ENCODE measurements around the gene LIMS2. TPM values are rescaled to one million over a fixed set of nuclear protein-coding genes. Genes with fewer than 3 reads are reported as not detected.

The LIMS2 gene
- total RNA-seq, 1 donor from 2014 or later: 8.2 TPM

- Mint-ChIP-seq H3K27ac (no peak overlapping the region), H3K36me3 (ENCODE audit: low read depth) (peaks cover 11% of the 10 kb centered on the region), H3K4me1 (ENCODE audit: low read depth) (peaks cover 7% of the 10 kb centered on the region), H3K9me3 (peaks cover 14% of the 10 kb centered on the region), H3K27me3 (ENCODE audit: low read depth) (peaks cover 2% of the 10 kb centered on the region), H3K4me3 (ENCODE audit: low read depth) (no peak overlapping the region)
- intact Hi-C loops (cut with micrococcal nuclease): no loop called here
- peak; percentile 34 for DNase-seq (ENCODE audit: low spot score)
Measured at GRCh38 chr2:127695491-127696472, 20.5 kb upstream of the LIMS2 start.

DNA sequence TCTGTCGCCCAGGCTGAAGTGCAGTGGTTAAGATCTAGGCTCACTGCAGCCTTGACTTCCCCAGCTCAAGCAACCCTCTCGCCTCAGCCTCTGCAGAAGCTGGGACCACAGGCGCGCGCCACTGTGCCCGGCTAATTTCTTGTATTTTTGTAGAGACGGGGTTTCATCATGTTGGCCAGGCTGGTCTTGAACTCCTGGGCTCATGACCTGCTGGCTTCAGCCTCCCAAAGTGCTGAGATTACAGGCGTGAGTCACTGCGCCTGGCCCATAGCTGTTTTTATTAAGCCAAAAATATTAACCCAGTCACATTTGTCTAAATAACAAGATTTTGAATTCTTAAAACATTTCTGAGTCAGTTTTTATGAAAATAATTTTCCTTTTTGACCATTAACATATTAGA lies 19.7 kb upstream of the LIMS2 start:
- no peaks in the 10 kb centered on the region for H3K4me1 Mint-ChIP-seq (ENCODE audit: low read depth)
- no peak overlapping the region for H3K27ac Mint-ChIP-seq
- H3K36me3 Mint-ChIP-seq (ENCODE audit: low read depth): peaks cover 6% of the 10 kb centered on the region
- intact Hi-C loops (cut with micrococcal nuclease): no loop called here
- H3K9me3 Mint-ChIP-seq: peaks cover 18% of the 10 kb centered on the region
- no peak overlapping the region for H3K4me3 Mint-ChIP-seq (ENCODE audit: low read depth)
- peaks cover 2% of the 10 kb centered on the region for H3K27me3 Mint-ChIP-seq (ENCODE audit: low read depth)
- no peak for DNase-seq (ENCODE audit: low spot score)

GRCh38 chr2:127690696-127691095 lies 15.4 kb upstream of the LIMS2 start:
- Mint-ChIP-seq H3K36me3 (ENCODE audit: low read depth) (peaks cover 9% of the 10 kb centered on the region), H3K4me3 (ENCODE audit: low read depth) (no peak overlapping the region), H3K9me3 (peaks cover 29% of the 10 kb centered on the region), H3K27ac (no peak overlapping the region), H3K27me3 (ENCODE audit: low read depth) (peaks cover 21% of the 10 kb centered on the region), H3K4me1 (ENCODE audit: low read depth) (no peaks in the 10 kb centered on the region)
- intact Hi-C loops (cut with micrococcal nuclease): no loop called here
- DNase-seq (ENCODE audit: low spot score): no peak

- peaks cover 9% of the 10 kb centered on the region for H3K36me3 Mint-ChIP-seq (ENCODE audit: low read depth)
- H3K27ac Mint-ChIP-seq: no peak overlapping the region
- peaks cover 29% of the 10 kb centered on the region for H3K9me3 Mint-ChIP-seq
Measured at GRCh38 chr2:127688405-127688804, 13.1 kb upstream of the LIMS2 start.

GRCh38 chr2:127685410-127686080 lies 10.2 kb upstream of the LIMS2 start:
- no peak for DNase-seq (ENCODE audit: low spot score)
- peaks cover 13% of the 10 kb centered on the region for H3K9me3 Mint-ChIP-seq
- H3K27ac Mint-ChIP-seq: no peak overlapping the region
- peaks cover 3% of the 10 kb centered on the region for H3K36me3 Mint-ChIP-seq (ENCODE audit: low read depth)
- H3K4me3 Mint-ChIP-seq (ENCODE audit: low read depth): no peak overlapping the region
- intact Hi-C loops (cut with micrococcal nuclease): no loop called here
- peaks cover 4% of the 10 kb centered on the region for H3K4me1 Mint-ChIP-seq (ENCODE audit: low read depth)
- H3K27me3 Mint-ChIP-seq (ENCODE audit: low read depth): peaks cover 38% of the 10 kb centered on the region

More at GRCh38 chr2:127688405-127688804, 13.1 kb upstream of the LIMS2 start:
- peaks cover 30% of the 10 kb centered on the region for H3K27me3 Mint-ChIP-seq (ENCODE audit: low read depth)
- H3K4me1 Mint-ChIP-seq (ENCODE audit: low read depth): no peaks in the 10 kb centered on the region
- H3K4me3 Mint-ChIP-seq (ENCODE audit: low read depth): no peak overlapping the region
- no peak for DNase-seq (ENCODE audit: low spot score)
- intact Hi-C loops (cut with micrococcal nuclease): no loop called here

DNA sequence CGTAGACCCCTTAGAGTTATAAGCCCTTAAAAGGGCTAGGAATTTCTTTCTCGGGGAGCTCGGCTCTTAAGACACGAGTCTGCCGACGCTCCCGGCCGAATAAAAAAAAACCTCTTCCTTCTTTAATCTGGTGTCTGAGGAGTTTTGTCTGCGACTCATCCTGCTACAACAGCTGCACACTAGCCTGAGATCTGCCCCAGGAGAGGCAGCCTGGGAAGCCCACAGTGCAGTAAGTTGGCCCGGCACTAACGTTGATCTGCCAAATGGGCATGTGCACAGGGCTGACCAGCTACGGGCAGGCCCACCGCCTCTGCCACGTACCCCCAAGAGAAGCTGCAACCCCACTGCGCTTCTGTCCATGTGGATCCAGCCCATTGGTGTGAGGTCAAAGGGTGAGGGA lies 8.4 kb upstream of the LIMS2 start:
- DNase-seq (ENCODE audit: low spot score): no peak
- Mint-ChIP-seq H3K36me3 (ENCODE audit: low read depth) (no peaks in the 10 kb centered on the region), H3K27ac (no peak overlapping the region), H3K9me3 (peaks cover 8% of the 10 kb centered on the region), H3K4me1 (ENCODE audit: low read depth) (peaks cover 4% of the 10 kb centered on the region), H3K27me3 (ENCODE audit: low read depth) (peaks cover 41% of the 10 kb centered on the region), H3K4me3 (ENCODE audit: low read depth) (no peak overlapping the region)
- intact Hi-C loops (cut with micrococcal nuclease): no loop called here

- Mint-ChIP-seq H3K36me3 (ENCODE audit: low read depth) (no peaks in the 10 kb centered on the region), H3K4me3 (ENCODE audit: low read depth) (no peak overlapping the region), H3K27me3 (ENCODE audit: low read depth) (peaks cover 47% of the 10 kb centered on the region), H3K4me1 (ENCODE audit: low read depth) (peaks cover 4% of the 10 kb centered on the region), H3K27ac (no peak overlapping the region), H3K9me3 (peaks cover 2% of the 10 kb centered on the region)
- no peak for DNase-seq (ENCODE audit: low spot score)
- intact Hi-C loops (cut with micrococcal nuclease): no loop called here
Measured at GRCh38 chr2:127683056-127683455, 7.7 kb upstream of the LIMS2 start.

DNA sequence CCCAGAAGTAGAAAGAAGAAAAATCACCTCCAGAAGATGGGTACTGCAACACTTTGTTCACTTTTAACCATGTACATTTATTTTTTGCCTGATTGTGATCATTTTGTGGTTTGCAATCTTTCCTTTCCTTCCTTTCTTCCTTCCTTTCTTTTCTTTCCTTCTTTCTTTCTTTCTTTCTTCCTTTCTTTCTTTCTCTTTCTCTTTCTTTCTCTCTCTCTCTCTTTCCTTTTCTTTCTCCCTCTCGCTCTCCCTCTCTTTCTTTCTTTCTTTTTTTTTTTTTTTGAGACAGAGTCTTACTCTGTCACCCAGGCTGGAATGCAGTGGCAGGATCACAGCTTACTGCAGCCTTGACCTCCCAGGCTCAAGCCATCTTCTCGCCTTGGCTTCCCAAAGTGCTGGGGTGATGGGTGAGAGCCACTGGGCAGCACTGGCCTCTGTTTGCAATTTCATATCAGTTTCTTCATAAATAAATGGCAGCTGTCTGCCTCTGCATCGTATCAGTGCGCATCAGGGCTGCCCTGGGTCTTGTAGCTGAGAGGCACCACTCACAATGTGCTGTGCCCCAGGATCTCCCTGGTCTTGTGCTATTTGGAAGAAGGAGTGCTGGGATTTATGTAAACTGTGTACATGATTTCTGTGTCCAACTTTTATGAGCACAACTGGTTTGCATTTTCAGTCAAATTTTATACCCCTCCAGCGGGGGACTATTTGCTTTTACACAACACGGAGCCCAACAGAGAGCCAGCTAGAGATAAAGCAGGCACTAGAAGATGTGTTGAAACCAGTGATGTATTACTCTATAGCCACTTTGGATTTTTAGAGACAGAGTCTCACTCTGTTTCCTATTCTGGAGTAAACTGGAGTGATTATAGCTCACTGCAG lies 6.9 kb upstream of the LIMS2 start:
- intact Hi-C loops (cut with micrococcal nuclease): no loop called here

GRCh38 chr2:127681288-127681804 lies 6.0 kb upstream of the LIMS2 start:
- Mint-ChIP-seq H3K4me1 (ENCODE audit: low read depth) (peaks cover 4% of the 10 kb centered on the region), H3K27me3 (ENCODE audit: low read depth) (peaks cover 52% of the 10 kb centered on the region)

More for the DNA sequence above, 6.9 kb upstream of the LIMS2 start:
- H3K36me3 Mint-ChIP-seq (ENCODE audit: low read depth): no peaks in the 10 kb centered on the region
- H3K27ac Mint-ChIP-seq: no peak overlapping the region
- no peak overlapping the region for H3K4me3 Mint-ChIP-seq (ENCODE audit: low read depth)
- H3K4me1 Mint-ChIP-seq (ENCODE audit: low read depth): peaks cover 4% of the 10 kb centered on the region
- H3K9me3 Mint-ChIP-seq: no peaks in the 10 kb centered on the region
- H3K27me3 Mint-ChIP-seq (ENCODE audit: low read depth): peaks cover 52% of the 10 kb centered on the region
- no peak for DNase-seq (ENCODE audit: low spot score)

GRCh38 chr2:127680706-127681287 lies 5.5 kb upstream of the LIMS2 start:
- H3K27me3 Mint-ChIP-seq (ENCODE audit: low read depth): peaks cover 51% of the 10 kb centered on the region
- H3K36me3 Mint-ChIP-seq (ENCODE audit: low read depth): no peaks in the 10 kb centered on the region
- peaks cover 4% of the 10 kb centered on the region for H3K4me1 Mint-ChIP-seq (ENCODE audit: low read depth)
- DNase-seq (ENCODE audit: low spot score): no peak
- H3K27ac Mint-ChIP-seq: no peak overlapping the region
- no peaks in the 10 kb centered on the region for H3K9me3 Mint-ChIP-seq
- no peak overlapping the region for H3K4me3 Mint-ChIP-seq (ENCODE audit: low read depth)
- intact Hi-C loops (cut with micrococcal nuclease): no loop called here

More at GRCh38 chr2:127681288-127681804, 6.0 kb upstream of the LIMS2 start:
- no peaks in the 10 kb centered on the region for H3K36me3 Mint-ChIP-seq (ENCODE audit: low read depth)
- intact Hi-C loops (cut with micrococcal nuclease): no loop called here
- no peaks in the 10 kb centered on the region for H3K9me3 Mint-ChIP-seq
- no peak overlapping the region for H3K27ac Mint-ChIP-seq
- DNase-seq (ENCODE audit: low spot score): no peak
- H3K4me3 Mint-ChIP-seq (ENCODE audit: low read depth): no peak overlapping the region

- Mint-ChIP-seq H3K4me3 (ENCODE audit: low read depth) (no peak overlapping the region), H3K4me1 (ENCODE audit: low read depth) (peaks cover 4% of the 10 kb centered on the region), H3K9me3 (no peaks in the 10 kb centered on the region), H3K36me3 (ENCODE audit: low read depth) (no peaks in the 10 kb centered on the region), H3K27ac (no peak overlapping the region), H3K27me3 (ENCODE audit: low read depth) (peaks cover 48% of the 10 kb centered on the region)
- DNase-seq (ENCODE audit: low spot score): no peak
- intact Hi-C loops (cut with micrococcal nuclease): no loop called here
Measured at GRCh38 chr2:127679680-127680361, 4.5 kb upstream of the LIMS2 start.
